ENCODE results near the gene PDE1C.
A peak's percentile ranks its signal among the peaks of the same experiment; 100 is the strongest.

PDE1C gene

DNA sequence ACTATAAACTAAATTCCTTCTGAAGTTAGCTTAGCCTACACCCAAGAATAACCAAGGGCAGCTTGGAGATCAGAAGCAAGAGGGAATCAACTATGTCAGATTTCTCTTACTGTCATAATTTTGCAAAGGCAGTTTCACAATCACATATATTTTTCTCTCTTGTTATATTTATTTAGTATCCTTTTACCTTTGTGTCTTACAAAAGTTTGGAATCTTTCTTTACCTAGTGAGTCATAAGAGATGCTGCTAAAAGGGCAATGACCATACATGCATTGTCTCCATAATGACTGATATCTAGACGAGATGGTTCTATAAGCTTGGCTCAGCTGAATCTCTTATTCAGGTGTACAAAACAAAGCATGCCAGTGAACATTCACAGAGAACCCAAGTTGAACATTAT, 322.1 kb downstream of the PDE1C start:
- H3K4me3 ChIP-seq (ENCODE audit: low read length) = no peak overlapping the region
- DNase-seq (ENCODE audit: low read depth) = peak; percentile 26
- TF ChIP-seq, protein P1, sequence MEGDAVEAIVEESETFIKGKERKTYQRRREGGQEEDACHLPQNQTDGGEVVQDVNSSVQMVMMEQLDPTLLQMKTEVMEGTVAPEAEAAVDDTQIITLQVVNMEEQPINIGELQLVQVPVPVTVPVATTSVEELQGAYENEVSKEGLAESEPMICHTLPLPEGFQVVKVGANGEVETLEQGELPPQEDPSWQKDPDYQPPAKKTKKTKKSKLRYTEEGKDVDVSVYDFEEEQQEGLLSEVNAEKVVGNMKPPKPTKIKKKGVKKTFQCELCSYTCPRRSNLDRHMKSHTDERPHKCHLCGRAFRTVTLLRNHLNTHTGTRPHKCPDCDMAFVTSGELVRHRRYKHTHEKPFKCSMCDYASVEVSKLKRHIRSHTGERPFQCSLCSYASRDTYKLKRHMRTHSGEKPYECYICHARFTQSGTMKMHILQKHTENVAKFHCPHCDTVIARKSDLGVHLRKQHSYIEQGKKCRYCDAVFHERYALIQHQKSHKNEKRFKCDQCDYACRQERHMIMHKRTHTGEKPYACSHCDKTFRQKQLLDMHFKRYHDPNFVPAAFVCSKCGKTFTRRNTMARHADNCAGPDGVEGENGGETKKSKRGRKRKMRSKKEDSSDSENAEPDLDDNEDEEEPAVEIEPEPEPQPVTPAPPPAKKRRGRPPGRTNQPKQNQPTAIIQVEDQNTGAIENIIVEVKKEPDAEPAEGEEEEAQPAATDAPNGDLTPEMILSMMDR (IDR thresholded peaks at IDR 0.05; ENCODE audit: insufficient read depth, low read depth, low read length, missing control alignments) = no peak

DNA sequence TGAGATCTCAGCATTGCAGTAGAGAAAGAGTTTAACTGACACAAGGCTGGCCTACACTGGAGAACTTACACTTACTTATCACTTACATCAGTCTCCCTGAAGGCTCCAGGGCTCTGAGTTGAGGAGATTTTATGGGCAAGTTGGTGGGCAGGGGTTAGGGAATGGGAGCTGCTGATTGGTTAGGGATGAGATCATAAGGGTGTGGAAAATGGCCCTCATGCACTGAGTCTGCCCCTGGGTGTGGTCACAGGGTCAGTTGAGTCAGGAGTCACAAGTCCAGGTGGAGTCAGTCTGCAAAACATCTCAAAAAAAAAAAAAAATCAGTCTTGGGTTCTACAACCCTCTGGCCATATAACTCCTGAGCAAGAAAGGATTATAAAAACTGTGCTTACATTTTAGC, 322.7 kb downstream of the PDE1C start:
- no peak overlapping the region for H3K4me3 ChIP-seq (ENCODE audit: low read length)
- DNase-seq (ENCODE audit: low read depth) = peak; percentile 70
- TF ChIP-seq, protein P1 (IDR thresholded peaks at IDR 0.05; ENCODE audit: insufficient read depth, low read depth, low read length, missing control alignments) = no peak

DNA sequence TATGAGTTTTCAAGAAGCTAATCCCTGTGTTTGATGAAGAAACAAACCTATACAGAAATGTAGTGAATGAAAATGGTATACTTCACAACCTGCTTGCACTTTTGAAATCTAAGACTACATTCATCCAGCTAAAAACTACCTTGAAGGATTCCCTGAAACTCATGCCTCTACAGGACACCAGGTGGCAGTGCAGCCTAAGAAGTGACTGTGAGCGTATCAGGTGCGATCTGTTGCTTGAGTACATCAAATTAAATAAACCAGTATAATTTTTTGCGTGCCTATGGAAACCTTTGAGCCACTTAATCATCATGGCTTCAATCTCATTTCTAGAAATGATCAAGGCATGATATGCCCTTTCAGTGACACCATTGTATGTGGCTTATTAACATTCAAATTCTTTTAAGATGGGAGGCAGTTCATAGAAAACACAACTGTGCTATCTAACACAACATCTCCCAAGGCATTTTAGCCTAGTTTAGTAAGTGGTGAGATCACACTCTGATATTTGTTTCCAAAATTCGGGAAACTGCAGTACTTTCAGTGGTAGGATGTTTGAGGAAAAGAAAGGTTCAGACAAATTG, 325.8 kb downstream of the PDE1C start:
- no peak overlapping the region for H3K4me3 ChIP-seq (ENCODE audit: low read length)
- peak; percentile 81 for DNase-seq (ENCODE audit: low read depth)
- TF ChIP-seq, protein P1 (IDR thresholded peaks at IDR 0.05; ENCODE audit: insufficient read depth, low read depth, low read length, missing control alignments) = peak; percentile 95

DNA sequence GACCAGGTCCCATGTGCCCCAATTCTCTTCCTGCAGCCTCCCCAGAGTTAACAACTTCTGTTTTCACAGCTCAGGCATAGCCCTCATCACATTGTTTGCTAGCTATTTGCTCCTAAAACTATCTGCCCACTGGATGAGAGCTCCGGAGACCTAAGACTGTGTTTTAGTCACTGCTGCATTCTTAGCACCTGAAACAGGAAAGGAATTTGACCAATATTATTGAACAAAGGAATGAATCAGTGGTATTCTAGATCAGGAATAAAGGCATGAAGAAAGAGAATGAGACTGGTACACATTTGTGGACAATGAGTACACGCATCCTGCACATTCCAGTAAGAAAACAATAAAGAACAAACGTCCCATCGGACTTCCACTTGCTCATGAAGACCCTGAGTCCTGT, 328.4 kb downstream of the PDE1C start:
- H3K4me3 ChIP-seq (ENCODE audit: low read length) = no peak overlapping the region
- DNase-seq (ENCODE audit: low read depth) = peak; percentile 31
- TF ChIP-seq, protein P1 (IDR thresholded peaks at IDR 0.05; ENCODE audit: insufficient read depth, low read depth, low read length, missing control alignments) = no peak

DNA sequence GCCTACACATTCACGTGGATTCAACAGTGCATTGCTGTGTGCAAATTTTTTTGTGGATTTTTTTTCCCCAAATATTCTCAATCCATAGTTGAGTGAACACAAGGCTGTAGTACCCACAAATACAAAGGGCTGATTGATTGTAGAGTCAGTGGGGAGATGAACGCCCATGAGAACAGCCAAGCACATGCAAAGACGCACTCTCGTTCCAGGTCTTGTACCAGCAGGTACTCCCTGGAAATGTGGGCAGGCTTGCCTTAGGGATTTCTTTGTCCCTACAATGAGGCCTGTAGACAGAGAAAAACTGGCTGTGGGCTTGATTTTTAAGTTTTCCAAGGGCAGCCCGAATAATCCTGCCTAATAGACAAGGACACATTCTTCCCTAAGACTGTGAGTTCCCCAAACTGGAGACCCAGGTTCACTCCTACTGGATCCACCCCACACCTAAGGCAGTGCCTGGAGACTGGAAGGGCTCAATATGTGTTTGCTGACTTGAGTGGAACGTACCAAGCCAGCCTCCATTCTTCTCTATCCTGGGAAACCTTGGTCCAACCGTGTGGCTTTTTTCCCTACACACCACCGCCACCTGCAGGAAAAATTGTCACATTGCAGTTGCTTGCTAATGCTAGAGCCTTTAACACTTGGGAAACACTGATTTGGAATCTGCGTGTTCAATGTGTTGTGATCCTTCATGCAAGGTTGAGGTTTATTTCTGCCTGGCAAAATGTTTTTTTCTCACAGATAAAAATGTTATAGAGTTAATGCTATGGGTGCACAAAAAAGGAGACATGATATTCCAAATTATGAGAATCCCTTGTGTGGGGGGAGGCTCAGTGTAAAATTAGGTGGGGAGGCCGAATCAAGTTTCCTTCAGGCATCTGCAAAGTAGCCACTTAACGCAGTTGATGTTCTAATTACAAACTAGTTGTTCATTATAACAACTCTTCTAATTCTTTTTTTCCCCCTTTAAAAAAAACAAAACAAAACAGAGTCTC, 333.9 kb downstream of the PDE1C start:
- H3K4me3 ChIP-seq (ENCODE audit: low read length) = no peak overlapping the region
- peak; percentile 75 for DNase-seq (ENCODE audit: low read depth)
- TF ChIP-seq, protein P1 (IDR thresholded peaks at IDR 0.05; ENCODE audit: insufficient read depth, low read depth, low read length, missing control alignments) = peak; percentile 93

DNA sequence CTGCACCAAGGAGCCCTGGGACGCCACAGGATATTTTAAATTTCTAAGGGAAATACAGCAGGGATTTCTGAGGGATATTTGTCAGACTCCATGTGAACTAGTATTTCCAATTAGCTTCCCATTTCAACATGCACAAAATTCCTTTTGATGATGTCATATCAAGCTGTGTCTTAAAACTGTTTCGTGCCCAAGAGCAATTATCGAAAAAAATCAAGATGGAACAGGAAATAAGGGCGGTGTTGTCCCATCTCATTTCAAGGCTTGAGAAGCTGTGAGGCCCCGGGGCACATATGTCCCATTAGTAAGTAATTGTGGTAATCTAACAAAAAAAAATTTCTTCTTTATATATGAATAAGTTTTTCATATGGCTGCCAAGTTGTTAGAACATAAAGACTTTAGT, 335.8 kb downstream of the PDE1C start:
- DNase-seq (ENCODE audit: low read depth) = peak; percentile 87
- H3K4me3 ChIP-seq (ENCODE audit: low read length) = no peak overlapping the region
- TF ChIP-seq, protein P1 (IDR thresholded peaks at IDR 0.05; ENCODE audit: insufficient read depth, low read depth, low read length, missing control alignments) = no peak
